GM19238 (cell line): ENCODE results near the gene SLC45A3.

Experiments used
- DNase-seq: peaks from one replicate; pipeline ENCODE4 v3.0.0; 2011; ENCODE audit warnings: low spot score; ENCODE audit not compliant: insufficient read length

The SLC45A3 gene

GRCh38 chr1:205700865-205701401 is 20.6 kb upstream of the SLC45A3 start:
- no peak for DNase-seq

- DNase-seq = no peak
Observed at GRCh38 chr1:205699416-205699815, 19.1 kb upstream of the SLC45A3 start.

- DNase-seq = no peak
Observed at GRCh38 chr1:205698921-205699320, 18.6 kb upstream of the SLC45A3 start.

- no peak for DNase-seq
Observed at GRCh38 chr1:205693421-205693991, 13.2 kb upstream of the SLC45A3 start.

- no peak for DNase-seq
Observed at GRCh38 chr1:205692423-205692822, 12.1 kb upstream of the SLC45A3 start.

- DNase-seq = no peak
Observed at GRCh38 chr1:205690122-205690756, 9.9 kb upstream of the SLC45A3 start.

- no peak for DNase-seq
Observed at GRCh38 chr1:205689479-205689878, 9.2 kb upstream of the SLC45A3 start.

GRCh38 chr1:205688171-205689080 is 8.1 kb upstream of the SLC45A3 start:
- DNase-seq = no peak

GRCh38 chr1:205687242-205687641 is 6.9 kb upstream of the SLC45A3 start:
- DNase-seq = no peak

- no peak for DNase-seq
Observed at GRCh38 chr1:205681364-205681763, 1.1 kb upstream of the SLC45A3 start.

- DNase-seq = no peak
Observed at GRCh38 chr1:205678286-205679111, 1.8 kb downstream of the SLC45A3 start.

GRCh38 chr1:205677167-205677566 is 3.1 kb downstream of the SLC45A3 start:
- no peak for DNase-seq

GRCh38 chr1:205676597-205676996 is 3.7 kb downstream of the SLC45A3 start:
- DNase-seq = no peak

GRCh38 chr1:205676002-205676401 is 4.3 kb downstream of the SLC45A3 start:
- no peak for DNase-seq

GRCh38 chr1:205675247-205675646 is 5.1 kb downstream of the SLC45A3 start:
- DNase-seq = no peak

- DNase-seq = no peak
Observed at GRCh38 chr1:205672970-205673369, 7.3 kb downstream of the SLC45A3 start.

- DNase-seq = no peak
Observed at GRCh38 chr1:205672395-205672889, 7.9 kb downstream of the SLC45A3 start.

- no peak for DNase-seq
Observed at GRCh38 chr1:205670611-205671430, 9.5 kb downstream of the SLC45A3 start.

GRCh38 chr1:205670150-205670446 is 10.2 kb downstream of the SLC45A3 start:
- DNase-seq = no peak
